GM20000 (cell line): ENCODE results near the gene CCR7.

ENCODE experiments used
- DNase-seq: peaks from one replicate; pipeline ENCODE4 v3.0.0; 2012; ENCODE audit warnings: low spot score
- CTCF ChIP-seq: IDR thresholded peaks from 2 replicates; pipeline ENCODE4 v1.5.1; 2012; ENCODE audit warnings: mild to moderate bottlenecking, control low read depth; ENCODE audit errors: extremely low read depth, missing control alignments

CCR7 gene

GRCh38 chr17:40600486-40601046, 35.3 kb upstream of the CCR7 start:
- no peak for TF ChIP-seq CTCF

GRCh38 chr17:40599468-40599763, 34.1 kb upstream of the CCR7 start:
- DNase-seq = no peak
- TF ChIP-seq CTCF = no peak

More at GRCh38 chr17:40600486-40601046, 35.3 kb upstream of the CCR7 start:
- no peak for DNase-seq

GRCh38 chr17:40598619-40599467, 33.6 kb upstream of the CCR7 start:
- no peak for TF ChIP-seq CTCF
- DNase-seq = peak; percentile 68

- no peak for TF ChIP-seq CTCF
Measured at GRCh38 chr17:40598301-40598618, 33.0 kb upstream of the CCR7 start.

GRCh38 chr17:40597556-40598300, 32.5 kb upstream of the CCR7 start:
- no peak for TF ChIP-seq CTCF

More at GRCh38 chr17:40598301-40598618, 33.0 kb upstream of the CCR7 start:
- no peak for DNase-seq

GRCh38 chr17:40597156-40597555, 31.9 kb upstream of the CCR7 start:
- no peak for DNase-seq
- no peak for TF ChIP-seq CTCF

More at GRCh38 chr17:40597556-40598300, 32.5 kb upstream of the CCR7 start:
- DNase-seq = peak; percentile 53
